ENCODE data around the gene RPL28. TPM values are rescaled to one million over a fixed set of nuclear protein-coding genes. Genes with fewer than 3 reads are reported as not detected.
A peak's percentile ranks its signal among the peaks of the same experiment; 100 is the strongest.

The RPL28 gene
- total and polyA plus RNA-seq, 2 of the 13 experiments (the other 11 are each of a cell fraction or from before 2014, with no cell fraction given) = 105 to 420 TPM

DNA sequence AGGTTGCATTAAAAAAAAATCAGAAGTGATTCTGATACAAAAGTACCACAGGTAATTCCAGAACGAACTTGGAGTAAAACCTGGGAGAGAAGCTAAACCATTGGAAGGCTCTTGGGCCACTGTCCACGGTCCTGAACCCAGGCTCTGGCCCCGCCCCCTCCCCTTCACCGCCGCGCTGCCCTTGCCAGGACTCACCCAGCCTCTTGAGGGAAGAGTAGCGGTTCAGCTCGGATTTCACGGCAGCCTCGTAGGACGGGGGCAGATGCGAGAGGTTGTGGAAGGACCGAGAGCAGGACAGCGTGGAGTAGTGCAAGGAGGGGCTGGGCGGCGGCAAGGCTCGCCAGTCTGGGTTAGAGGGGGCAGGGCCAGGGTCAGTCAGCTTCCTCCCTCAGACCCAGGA is 51.7 kb downstream of the RPL28 start (continued):
- TF ChIP-seq, protein P1, sequence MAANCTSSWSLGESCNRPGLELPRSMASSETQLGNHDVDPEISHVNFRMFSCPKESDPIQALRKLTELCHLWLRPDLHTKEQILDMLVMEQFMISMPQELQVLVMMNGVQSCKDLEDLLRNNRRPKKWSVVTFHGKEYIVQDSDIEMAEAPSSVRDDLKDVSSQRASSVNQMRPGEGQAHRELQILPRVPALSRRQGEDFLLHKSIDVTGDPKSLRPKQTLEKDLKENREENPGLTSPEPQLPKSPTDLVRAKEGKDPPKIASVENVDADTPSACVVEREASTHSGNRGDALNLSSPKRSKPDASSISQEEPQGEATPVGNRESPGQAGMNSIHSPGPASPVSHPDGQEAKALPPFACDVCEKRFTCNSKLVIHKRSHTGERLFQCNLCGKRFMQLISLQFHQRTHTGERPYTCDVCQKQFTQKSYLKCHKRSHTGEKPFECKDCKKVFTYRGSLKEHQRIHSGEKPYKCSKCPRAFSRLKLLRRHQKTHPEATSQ (CRISPR knock-in tag; IDR thresholded peaks at IDR 0.05; ENCODE audit: borderline replicate concordance) = no peak
- TF ChIP-seq ZNF781 (CRISPR knock-in tag; IDR thresholded peaks at IDR 0.05; ENCODE audit: borderline replicate concordance, not compliant biosample characterization) = peak; percentile 75
- 0 out of 2 replicates have a peak, but pooled peaks have one; percentile 17 for TF ChIP-seq MAZ (IDR thresholded peaks at IDR 0.05; ENCODE audit: borderline replicate concordance, low read depth, low read length)
- peak; percentile 54; the same call in 1 of the 2 replicates for TF ChIP-seq MAZ (CRISPR knock-in tag; IDR thresholded peaks at IDR 0.05; ENCODE audit: low read depth)
- TF ChIP-seq ZNF550 (CRISPR knock-in tag; IDR thresholded peaks at IDR 0.05; ENCODE audit: borderline replicate concordance) = no peak
- peak; percentile 69; the same call in 1 of the 2 replicates for TF ChIP-seq ZNF441 (CRISPR knock-in tag; IDR thresholded peaks at IDR 0.05; ENCODE audit: borderline replicate concordance)
- peak; percentile 54; the same call in 1 of the 2 replicates for TF ChIP-seq ZNF772 (CRISPR knock-in tag; IDR thresholded peaks at IDR 0.05)
- no peak for TF ChIP-seq ZNF234 (CRISPR knock-in tag; conservative IDR thresholded peaks at IDR 0.05)
- peak; percentile 75; the same call in 1 of the 2 replicates for TF ChIP-seq ZNF12 (CRISPR knock-in tag; IDR thresholded peaks at IDR 0.05)
- TF ChIP-seq ZNF564 (CRISPR knock-in tag; IDR thresholded peaks at IDR 0.05) = peak; percentile 41; the same call in 1 of the 2 replicates
- TF ChIP-seq NCOA2 (CRISPR knock-in tag; IDR thresholded peaks at IDR 0.05) = peak; percentile 65
- TF ChIP-seq EHMT2 (IDR thresholded peaks at IDR 0.05; ENCODE audit: borderline replicate concordance, low read depth, low read length) = peak; percentile 94; the same call in 1 of the 2 replicates
- TF ChIP-seq, protein P2, sequence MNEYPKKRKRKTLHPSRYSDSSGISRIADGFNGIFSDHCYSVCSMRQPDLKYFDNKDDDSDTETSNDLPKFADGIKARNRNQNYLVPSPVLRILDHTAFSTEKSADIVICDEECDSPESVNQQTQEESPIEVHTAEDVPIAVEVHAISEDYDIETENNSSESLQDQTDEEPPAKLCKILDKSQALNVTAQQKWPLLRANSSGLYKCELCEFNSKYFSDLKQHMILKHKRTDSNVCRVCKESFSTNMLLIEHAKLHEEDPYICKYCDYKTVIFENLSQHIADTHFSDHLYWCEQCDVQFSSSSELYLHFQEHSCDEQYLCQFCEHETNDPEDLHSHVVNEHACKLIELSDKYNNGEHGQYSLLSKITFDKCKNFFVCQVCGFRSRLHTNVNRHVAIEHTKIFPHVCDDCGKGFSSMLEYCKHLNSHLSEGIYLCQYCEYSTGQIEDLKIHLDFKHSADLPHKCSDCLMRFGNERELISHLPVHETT (CRISPR knock-in tag; conservative IDR thresholded peaks at IDR 0.05) = 0 out of 2 replicates have a peak, but pooled peaks have one; percentile 52
- no peak for TF ChIP-seq CBX1 (IDR thresholded peaks at IDR 0.05; ENCODE audit: low read depth)
- TF ChIP-seq, protein P3, sequence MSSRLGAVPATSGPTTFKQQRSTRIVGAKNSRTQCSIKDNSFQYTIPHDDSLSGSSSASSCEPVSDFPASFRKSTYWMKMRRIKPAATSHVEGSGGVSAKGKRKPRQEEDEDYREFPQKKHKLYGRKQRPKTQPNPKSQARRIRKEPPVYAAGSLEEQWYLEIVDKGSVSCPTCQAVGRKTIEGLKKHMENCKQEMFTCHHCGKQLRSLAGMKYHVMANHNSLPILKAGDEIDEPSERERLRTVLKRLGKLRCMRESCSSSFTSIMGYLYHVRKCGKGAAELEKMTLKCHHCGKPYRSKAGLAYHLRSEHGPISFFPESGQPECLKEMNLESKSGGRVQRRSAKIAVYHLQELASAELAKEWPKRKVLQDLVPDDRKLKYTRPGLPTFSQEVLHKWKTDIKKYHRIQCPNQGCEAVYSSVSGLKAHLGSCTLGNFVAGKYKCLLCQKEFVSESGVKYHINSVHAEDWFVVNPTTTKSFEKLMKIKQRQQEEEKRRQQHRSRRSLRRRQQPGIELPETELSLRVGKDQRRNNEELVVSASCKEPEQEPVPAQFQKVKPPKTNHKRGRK (CRISPR knock-in tag; IDR thresholded peaks at IDR 0.05) = no peak
- peak; percentile 34; the same call in 1 of the 2 replicates for TF ChIP-seq FOXC1 (CRISPR knock-in tag; IDR thresholded peaks at IDR 0.05; ENCODE audit: borderline replicate concordance)
- no peak for TF ChIP-seq HIVEP1 (CRISPR knock-in tag; IDR thresholded peaks at IDR 0.05)
- TF ChIP-seq KDM3A (CRISPR knock-in tag; IDR thresholded peaks at IDR 0.05; ENCODE audit: low read depth) = no peak
- TF ChIP-seq, protein P4, sequence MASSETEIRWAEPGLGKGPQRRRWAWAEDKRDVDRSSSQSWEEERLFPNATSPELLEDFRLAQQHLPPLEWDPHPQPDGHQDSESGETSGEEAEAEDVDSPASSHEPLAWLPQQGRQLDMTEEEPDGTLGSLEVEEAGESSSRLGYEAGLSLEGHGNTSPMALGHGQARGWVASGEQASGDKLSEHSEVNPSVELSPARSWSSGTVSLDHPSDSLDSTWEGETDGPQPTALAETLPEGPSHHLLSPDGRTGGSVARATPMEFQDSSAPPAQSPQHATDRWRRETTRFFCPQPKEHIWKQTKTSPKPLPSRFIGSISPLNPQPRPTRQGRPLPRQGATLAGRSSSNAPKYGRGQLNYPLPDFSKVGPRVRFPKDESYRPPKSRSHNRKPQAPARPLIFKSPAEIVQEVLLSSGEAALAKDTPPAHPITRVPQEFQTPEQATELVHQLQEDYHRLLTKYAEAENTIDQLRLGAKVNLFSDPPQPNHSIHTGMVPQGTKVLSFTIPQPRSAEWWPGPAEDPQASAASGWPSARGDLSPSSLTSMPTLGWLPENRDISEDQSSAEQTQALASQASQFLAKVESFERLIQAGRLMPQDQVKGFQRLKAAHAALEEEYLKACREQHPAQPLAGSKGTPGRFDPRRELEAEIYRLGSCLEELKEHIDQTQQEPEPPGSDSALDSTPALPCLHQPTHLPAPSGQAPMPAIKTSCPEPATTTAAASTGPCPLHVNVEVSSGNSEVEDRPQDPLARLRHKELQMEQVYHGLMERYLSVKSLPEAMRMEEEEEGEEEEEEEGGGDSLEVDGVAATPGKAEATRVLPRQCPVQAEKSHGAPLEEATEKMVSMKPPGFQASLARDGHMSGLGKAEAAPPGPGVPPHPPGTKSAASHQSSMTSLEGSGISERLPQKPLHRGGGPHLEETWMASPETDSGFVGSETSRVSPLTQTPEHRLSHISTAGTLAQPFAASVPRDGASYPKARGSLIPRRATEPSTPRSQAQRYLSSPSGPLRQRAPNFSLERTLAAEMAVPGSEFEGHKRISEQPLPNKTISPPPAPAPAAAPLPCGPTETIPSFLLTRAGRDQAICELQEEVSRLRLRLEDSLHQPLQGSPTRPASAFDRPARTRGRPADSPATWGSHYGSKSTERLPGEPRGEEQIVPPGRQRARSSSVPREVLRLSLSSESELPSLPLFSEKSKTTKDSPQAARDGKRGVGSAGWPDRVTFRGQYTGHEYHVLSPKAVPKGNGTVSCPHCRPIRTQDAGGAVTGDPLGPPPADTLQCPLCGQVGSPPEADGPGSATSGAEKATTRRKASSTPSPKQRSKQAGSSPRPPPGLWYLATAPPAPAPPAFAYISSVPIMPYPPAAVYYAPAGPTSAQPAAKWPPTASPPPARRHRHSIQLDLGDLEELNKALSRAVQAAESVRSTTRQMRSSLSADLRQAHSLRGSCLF (CRISPR knock-in tag; IDR thresholded peaks at IDR 0.05; ENCODE audit: borderline replicate concordance) = no peak

Measured in HepG2 (cell line).